H1 (cell line): ENCODE results near the gene MYBPH. TPM values are rescaled to one million over a fixed set of nuclear protein-coding genes. Genes with fewer than 3 reads are reported as not detected.

Experiments used
- BRCA1 ChIP-seq: IDR thresholded peaks from 2 replicates; pipeline ENCODE4 v1.6.1; 2012; ENCODE audit warnings: low read depth, low read length, improper control_type of control experiment
- CHD1 ChIP-seq: IDR thresholded peaks from 2 replicates; pipeline ENCODE4 v1.6.1; 2012; ENCODE audit warnings: low read depth, low read length, improper control_type of control experiment
- CTCF ChIP-seq, 3 experiments: IDR thresholded peaks; 1 replicate in 2 of 3; 2 replicates in 1 of 3; pipeline versions ENCODE4 v1.5.1 to v1.6.1; 2011; ENCODE audit warnings: low read length in 3 of 3, mild to moderate bottlenecking in 3 of 3, inconsistent platforms in 2 of 3, low read depth in 1 of 3, moderate library complexity in 1 of 3; ENCODE audit not compliant: insufficient read depth in 1 of 3; ENCODE audit errors: control extremely low read depth in 1 of 3
- EGR1 ChIP-seq: IDR thresholded peaks from 2 replicates; pipeline ENCODE4 v1.6.1; 2011; ENCODE audit warnings: low read depth, low read length, borderline replicate concordance
- PHF8 ChIP-seq: fragments of 200-600 bp; sonication (generic); conservative IDR thresholded peaks from 2 replicates; pipeline ENCODE4 v1.7.1; 2012; ENCODE audit warnings: low read depth, mild to moderate bottlenecking, inconsistent platforms, low read length, moderate library complexity
- polyA plus RNA-seq, 7 experiments: library from polyadenylated mRNA; depleted of rRNA in 3 of 7; stranded (reverse) in 5 of 7; unstranded in 2 of 7; fragments of >200 nt in 5 of 7; fragments of 200-250 nt in 2 of 7; gene quantifications; 1 replicate in 5 of 7; 2 replicates in 1 of 7; 4 replicates in 1 of 7; pipeline versions ENCODE4 v1.2.1 to v1.2.3, GENCODE V29; 2011 to 2013; ENCODE audit warnings: missing spikeins in 2 of 7, mixed read lengths in 2 of 7
- total RNA-seq: library from RNA; stranded (reverse); fragmentation: NEBNext Ultra II Directional; extraction: Animal tissue kit (Norgen Biotek cat#: 25700); gene quantifications from 2 replicates; pipeline ENCODE4 v1.2.1, GENCODE V29; 2021

MYBPH gene
- total and polyA plus RNA-seq, 2 of the 8 experiments (the other 6 are each of a cell fraction or from before 2014, with no cell fraction given) = not detected

- TF ChIP-seq CTCF (IDR thresholded peaks at IDR 0.05; ENCODE audit: control extremely low read depth in 1 of 3, insufficient read depth in 1 of 3, low read depth in 1 of 3, low read length in 3 of 3) (no peak), CHD1 (no peak), PHF8 (no peak), BRCA1 (no peak), EGR1 (no peak)
Measured at GRCh38 chr1:203162403-203162802, 13.2 kb downstream of the MYBPH start (continued).
